ENCODE data around the gene AGPAT3.
"Not testable (repeated sequence)": the region's sequence is repeated elsewhere in the genome, so short reads cannot be mapped to it uniquely, and the experiment has no call there.

Gene AGPAT3

DNA sequence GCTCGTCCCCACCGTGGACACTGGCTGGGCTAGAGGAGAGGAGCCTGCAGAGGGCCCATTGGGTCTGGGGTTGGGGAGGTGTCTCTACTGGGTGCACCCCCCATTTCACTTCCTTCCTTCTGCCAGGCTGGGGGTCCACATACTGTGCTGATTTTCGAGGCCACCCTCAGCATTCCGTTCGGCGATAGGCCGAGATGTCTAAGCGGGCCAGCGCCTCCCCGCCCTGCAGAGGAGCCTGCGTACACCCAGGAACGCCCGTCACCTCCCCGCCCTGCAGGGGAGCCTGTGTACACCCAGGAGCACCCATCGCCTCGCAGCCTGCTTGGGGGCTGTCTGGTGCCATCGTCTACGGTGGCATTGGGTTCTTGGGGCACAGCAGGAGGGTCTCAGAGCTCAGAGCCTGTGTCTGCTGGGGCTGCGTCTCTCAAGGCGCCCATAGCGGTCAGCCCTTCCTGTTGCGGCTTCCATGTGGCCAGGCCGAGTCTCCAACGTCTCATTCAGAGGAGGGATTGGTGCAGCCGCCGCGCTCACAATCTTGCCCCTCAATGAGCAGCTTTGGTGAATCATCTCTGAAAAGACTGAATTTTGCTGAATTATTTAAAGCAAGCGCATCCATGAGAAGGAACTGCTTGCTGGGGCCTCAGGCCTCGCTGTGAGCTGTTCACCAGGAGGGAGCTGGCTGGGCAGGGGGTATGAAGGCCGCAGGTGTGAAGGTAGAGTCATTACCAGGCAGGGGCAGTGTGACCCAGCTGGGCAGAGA is 30.7 kb upstream of the AGPAT3 start:
- DNase-seq = no peak

GRCh38 chr21:43835050-43835449 is 30.0 kb upstream of the AGPAT3 start:
- DNase-seq = no peak

DNA sequence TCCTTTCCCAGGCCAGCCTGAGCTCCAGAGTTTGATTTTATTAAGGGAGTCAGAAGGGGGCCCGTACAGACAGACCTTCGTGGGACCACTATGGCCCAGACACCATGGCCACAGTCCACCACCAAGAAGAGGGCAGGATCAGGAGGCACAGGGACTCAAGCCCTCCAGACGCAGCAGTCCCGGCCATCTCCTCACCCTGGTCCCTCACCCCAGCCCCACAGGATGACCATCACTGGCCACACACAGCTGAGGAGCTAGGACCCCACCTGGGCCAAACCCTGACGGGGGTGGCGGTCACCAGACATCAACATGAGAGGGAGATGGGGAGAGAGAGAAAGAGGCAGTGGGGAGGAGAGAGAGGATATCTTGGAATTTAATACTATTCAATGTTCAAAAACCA is 29.2 kb upstream of the AGPAT3 start:
- DNase-seq = no peak

GRCh38 chr21:43836616-43837015 is 28.4 kb upstream of the AGPAT3 start:
- no peak for DNase-seq

GRCh38 chr21:43840259-43840658 is 24.8 kb upstream of the AGPAT3 start:
- no peak for DNase-seq

- no peak for DNase-seq
Observed at GRCh38 chr21:43842742-43843141, 22.3 kb upstream of the AGPAT3 start.

GRCh38 chr21:43844906-43845305 is 20.1 kb upstream of the AGPAT3 start:
- not testable (repeated sequence) for DNase-seq

GRCh38 chr21:43845386-43845785 is 19.6 kb upstream of the AGPAT3 start:
- no peak for DNase-seq

GRCh38 chr21:43846430-43846829 is 18.6 kb upstream of the AGPAT3 start:
- DNase-seq = no peak

DNA sequence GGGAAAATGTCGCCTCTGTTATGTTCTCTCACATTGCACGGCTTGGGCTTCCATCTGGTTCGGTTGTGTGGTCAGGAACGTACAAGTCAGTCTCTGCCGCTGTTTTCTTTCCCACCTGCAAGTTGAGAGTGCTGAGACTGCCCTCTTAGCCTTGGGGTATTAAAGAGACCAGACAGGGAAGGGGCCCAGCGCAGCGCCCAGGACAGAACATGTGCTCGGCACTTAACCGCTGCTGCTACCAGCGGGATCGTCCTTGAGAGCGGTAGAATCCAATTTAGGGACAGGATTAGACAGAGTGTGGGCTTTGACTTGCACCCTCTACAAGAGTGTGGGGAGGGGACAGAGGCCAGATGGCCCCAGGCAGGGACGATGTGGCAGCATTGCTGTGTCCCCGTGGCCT is 17.7 kb upstream of the AGPAT3 start:
- DNase-seq = no peak

GRCh38 chr21:43848771-43849170 is 16.3 kb upstream of the AGPAT3 start:
- no peak for DNase-seq

GRCh38 chr21:43849532-43850299 is 15.3 kb upstream of the AGPAT3 start:
- DNase-seq = no peak

DNA sequence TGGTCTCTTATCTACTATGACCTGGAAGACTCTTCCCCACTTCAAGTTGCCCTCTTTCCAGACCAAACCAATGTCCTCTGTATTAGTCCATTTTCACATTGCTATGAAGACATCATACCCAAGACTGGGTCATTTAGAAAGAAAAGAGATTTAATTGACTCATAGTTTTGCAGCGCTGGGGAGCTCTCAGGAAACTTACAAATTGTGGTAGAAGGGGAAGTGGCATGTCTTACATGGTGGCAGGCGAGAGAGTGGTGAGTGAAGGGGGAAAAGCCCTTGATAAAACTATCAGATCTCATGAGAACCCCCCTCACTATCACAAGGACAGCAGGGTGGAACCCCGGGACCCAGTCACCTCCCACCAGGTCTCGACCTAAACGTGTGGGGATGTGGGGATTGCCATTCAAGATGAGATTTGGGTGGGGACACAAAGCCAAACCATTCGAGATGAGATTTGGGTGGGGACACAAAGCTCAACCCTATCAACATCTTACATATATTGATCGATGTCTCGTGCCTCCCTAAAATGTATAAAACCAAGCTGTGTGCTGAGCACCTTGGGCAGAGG is 14.2 kb upstream of the AGPAT3 start:
- no peak for DNase-seq

- DNase-seq = no peak
Observed at GRCh38 chr21:43851593-43851992, 13.4 kb upstream of the AGPAT3 start.

GRCh38 chr21:43853851-43854772 is 10.9 kb upstream of the AGPAT3 start:
- DNase-seq = no peak

DNA sequence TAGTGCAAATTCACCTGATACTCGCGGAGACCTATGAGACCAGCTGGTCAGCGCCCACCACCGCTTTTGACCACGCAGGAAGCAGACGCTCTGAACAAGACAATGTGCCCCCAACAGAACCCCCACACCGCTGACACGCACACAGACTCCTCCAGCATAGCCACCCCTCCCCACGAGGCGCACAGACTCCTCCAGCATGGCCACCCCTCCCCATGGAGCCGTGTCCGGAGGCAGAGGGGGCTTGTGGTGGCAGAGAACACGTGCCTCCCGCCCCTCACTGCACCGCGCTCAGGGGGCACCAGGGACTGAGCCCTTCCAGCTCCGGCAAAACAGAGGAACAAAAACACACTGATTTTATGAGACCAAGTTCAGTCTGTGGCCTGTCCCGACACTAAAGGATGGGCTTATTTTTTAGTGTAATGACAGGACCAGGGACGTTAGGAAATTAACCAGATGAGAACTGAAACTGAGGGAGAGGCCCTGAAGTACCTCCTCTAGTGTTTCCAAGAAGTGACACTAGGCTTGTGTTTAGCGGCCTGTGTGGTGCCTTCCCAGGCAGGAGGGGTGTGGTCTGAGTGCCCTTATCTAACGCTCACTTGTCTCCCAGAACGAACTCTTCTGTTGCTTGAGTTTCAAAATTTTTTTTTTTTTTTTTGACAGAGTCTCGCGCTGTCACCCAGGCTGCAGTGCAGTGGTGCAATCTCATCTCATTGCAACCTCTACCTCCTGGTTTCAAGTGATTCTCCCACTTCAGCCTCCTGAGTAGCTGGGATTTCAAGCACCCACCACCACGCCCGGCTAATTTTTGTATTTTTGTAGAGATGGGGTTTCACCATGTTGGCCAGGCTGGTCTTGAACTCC is 10.0 kb upstream of the AGPAT3 start:
- DNase-seq = no peak

GRCh38 chr21:43855955-43856354 is 9.1 kb upstream of the AGPAT3 start:
- no peak for DNase-seq

DNA sequence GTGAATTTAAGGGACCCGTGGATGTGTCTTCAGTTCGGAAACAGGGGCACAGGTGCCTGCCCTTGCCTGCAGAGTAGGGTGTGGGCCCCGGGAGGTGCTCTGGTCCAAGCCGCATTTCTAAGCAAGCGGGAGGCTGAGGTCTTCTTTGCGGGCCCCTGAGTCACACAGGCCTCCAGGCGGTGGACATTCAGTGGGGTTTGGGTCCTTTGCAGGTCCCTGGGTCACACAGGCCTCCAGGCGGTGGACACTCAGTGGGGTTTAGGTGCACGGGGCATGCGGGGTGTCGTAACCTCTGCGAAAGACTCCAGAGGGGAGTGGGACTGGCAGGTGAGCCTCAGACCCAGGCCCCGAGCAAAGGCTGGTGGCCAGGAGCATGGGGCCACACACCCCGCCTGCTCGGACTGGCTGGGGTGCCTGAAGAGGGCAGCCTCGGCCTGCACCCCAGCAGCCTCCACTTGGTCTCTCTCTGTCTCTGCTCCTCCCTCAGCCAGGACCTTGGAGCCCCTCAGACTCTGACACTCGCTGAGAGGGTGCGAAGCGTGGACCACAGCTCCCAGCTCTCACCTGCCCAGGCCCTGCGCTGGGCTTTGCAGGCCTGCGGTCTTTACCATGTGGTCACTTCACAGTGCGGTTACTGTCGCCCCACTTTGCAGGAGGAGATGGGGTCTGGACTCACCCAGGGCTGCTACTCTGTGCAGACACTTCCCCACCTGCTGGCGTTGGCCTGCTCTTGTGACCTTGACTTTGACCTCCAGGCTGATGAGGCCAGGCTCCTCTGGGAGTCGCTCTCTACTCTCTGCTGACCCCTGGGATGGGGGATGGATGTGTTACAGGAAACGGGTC is 6.0 kb upstream of the AGPAT3 start:
- DNase-seq = no peak

GRCh38 chr21:43859747-43860214 is 5.2 kb upstream of the AGPAT3 start:
- no peak for DNase-seq

DNA sequence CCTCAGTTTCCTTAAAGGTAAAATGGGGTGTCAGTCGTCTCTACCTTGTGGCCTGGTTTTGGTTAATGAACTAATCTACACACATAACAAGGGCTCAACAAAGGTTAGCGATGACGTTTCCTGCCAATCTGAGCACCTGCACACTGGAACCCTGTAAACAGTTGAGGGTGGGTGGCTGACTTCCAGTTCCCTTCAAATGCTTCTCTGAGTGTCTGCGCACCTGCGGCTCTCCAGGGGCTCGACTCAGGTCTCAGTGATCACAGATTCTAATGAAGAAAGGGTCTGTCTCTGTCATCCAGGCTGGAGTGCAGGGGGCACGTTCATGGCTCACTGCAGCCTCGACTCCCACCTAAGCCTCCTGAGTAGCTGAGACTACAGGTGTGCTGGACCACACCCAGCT is 3.3 kb upstream of the AGPAT3 start:
- DNase-seq = no peak
